Tibial nerve (tissue), 4 donors: ENCODE results near the gene B4GALT6. TPM values are rescaled to one million over a fixed set of nuclear protein-coding genes. Genes with fewer than 3 reads are reported as not detected.

ENCODE experiments used
- DNase-seq, 2 donors: peaks; one replicate each; pipeline ENCODE4 v3.0.0-alpha.2; 2019; ENCODE audit warnings: low spot score in 2 of 2
- H3K27ac ChIP-seq, 4 donors: fragments of 200-600 bp; sonication (generic) in 3 of 4; one replicate each; pipeline ENCODE4 v1.5.1; 2017 to 2019; ENCODE audit warnings: mild to moderate bottlenecking in 1 of 4
- H3K27me3 ChIP-seq, 2 donors: fragments of 200-600 bp; sonication (generic) in 1 of 2; one replicate each; pipeline versions ENCODE4 v1.5.1 to v1.6.0; 2017 to 2019
- H3K36me3 ChIP-seq, 3 donors: fragments of 200-600 bp; sonication (generic); one replicate each; pipeline ENCODE4 v1.5.1; 2018 to 2019
- H3K4me1 ChIP-seq, 4 donors: fragments of 200-600 bp; sonication (generic) in 3 of 4; one replicate each; pipeline ENCODE4 v1.5.1; 2017 to 2019
- H3K4me3 ChIP-seq, 4 donors: fragments of 200-600 bp; sonication (generic) in 3 of 4; one replicate each; pipeline ENCODE4 v1.5.1; 2017 to 2019; ENCODE audit warnings: mild to moderate bottlenecking in 1 of 4, moderate library complexity in 1 of 4
- H3K9me3 ChIP-seq, 4 donors: fragments of 200-600 bp; sonication (generic) in 3 of 4; one replicate each; pipeline ENCODE4 v1.5.1; 2017 to 2019
- CTCF ChIP-seq, 5 experiments: fragments of 200-600 bp in 3 of 5; fragments of 450-650 bp in 2 of 5; sonication (generic) in 3 of 5; IDR thresholded peaks; one replicate each; pipeline ENCODE4 v1.5.1; 2016 to 2019; ENCODE audit warnings: antibody characterized with exemption in 5 of 5, mild to moderate bottlenecking in 3 of 5, moderate library complexity in 2 of 5
- EP300 ChIP-seq, 2 donors: sonication (generic); formaldehyde crosslinking; IDR thresholded peaks; one replicate each; pipeline ENCODE4 v1.6.1; 2017; ENCODE audit warnings: antibody characterized with exemption in 2 of 2, mild to moderate bottlenecking in 1 of 2
- POLR2A ChIP-seq, 2 donors: fragments of 450-650 bp; IDR thresholded peaks; one replicate each; pipeline ENCODE4 v1.6.1; 2017; ENCODE audit warnings: antibody characterized with exemption in 2 of 2, mild to moderate bottlenecking in 2 of 2, moderate library complexity in 2 of 2
- WGBS, 2 donors: methylation state at CpG; one replicate each; pipeline ENCODE4 v1.1.5; 2018; 5-methylcytosine and 5-hydroxymethylcytosine counted together
- total RNA-seq, 4 donors: library from RNA; depleted of rRNA; stranded (reverse); fragments of >200 nt; gene quantifications; one replicate each; pipeline ENCODE4 v1.1.0, GENCODE V29; 2016

Gene B4GALT6
- total RNA-seq, 4 donors from 2014 or later = 0.98 to 2.1 (median 1.5) TPM

DNA sequence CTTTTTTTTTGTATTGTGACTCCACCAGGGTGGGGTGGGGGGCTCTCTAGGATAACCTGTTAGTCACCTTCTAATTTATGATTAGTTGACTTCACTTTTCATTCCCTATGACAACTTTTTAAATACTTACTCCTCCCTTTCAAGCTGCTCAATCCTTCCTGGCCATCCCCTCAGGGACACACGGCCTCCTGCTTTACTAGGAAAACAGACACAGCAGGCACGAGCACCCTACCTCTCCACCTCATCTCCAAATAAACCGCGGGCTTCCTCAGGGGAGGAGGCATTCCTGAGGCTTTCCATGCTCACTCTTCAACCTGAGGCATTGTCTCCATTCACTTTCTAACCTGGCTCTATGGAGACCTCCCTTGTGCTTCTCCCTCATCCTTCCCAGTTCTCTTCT, 33.0 kb downstream of the B4GALT6 start:
- H3K27ac ChIP-seq = no peak overlapping the region
- H3K27me3 ChIP-seq = no peaks in the 10 kb centered on the region
- 83 to 86% methylated on average over 4 of the region's 4 CpGs for WGBS, 2 donors
- TF ChIP-seq POLR2A (IDR thresholded peaks at IDR 0.05) (no peak), CTCF (IDR thresholded peaks at IDR 0.05) (no peak), EP300 (IDR thresholded peaks at IDR 0.05) (no peak)
- peaks cover 0 to 6% (median 0%) of the 10 kb centered on the region in 4 donors for H3K4me1 ChIP-seq
- H3K36me3 ChIP-seq = no peaks in the 10 kb centered on the region
- H3K9me3 ChIP-seq = no peaks in the 10 kb centered on the region
- H3K4me3 ChIP-seq = no peak overlapping the region
- no peak for DNase-seq

GRCh38 chr18:31649978-31650719, 34.2 kb downstream of the B4GALT6 start:
- Histone ChIP-seq H3K4me3 (no peak overlapping the region), H3K27ac (no peak overlapping the region), H3K9me3 (no peaks in the 10 kb centered on the region), H3K4me1 (peaks cover 0 to 6% (median 0%) of the 10 kb centered on the region in 4 donors), H3K27me3 (no peaks in the 10 kb centered on the region), H3K36me3 (no peaks in the 10 kb centered on the region)
- DNase-seq = no peak
- TF ChIP-seq CTCF (IDR thresholded peaks at IDR 0.05) (no peak), POLR2A (IDR thresholded peaks at IDR 0.05) (no peak), EP300 (IDR thresholded peaks at IDR 0.05) (no peak)
- 51 to 63% methylated on average over 4 of the region's 4 CpGs for WGBS, 2 donors

GRCh38 chr18:31649449-31649848, 34.9 kb downstream of the B4GALT6 start:
- H3K4me1 ChIP-seq = peaks cover 0 to 6% (median 0%) of the 10 kb centered on the region in 4 donors
- no peaks in the 10 kb centered on the region for H3K36me3 ChIP-seq
- H3K9me3 ChIP-seq = no peaks in the 10 kb centered on the region
- no peak for TF ChIP-seq EP300 (IDR thresholded peaks at IDR 0.05)
- TF ChIP-seq CTCF (IDR thresholded peaks at IDR 0.05) = no peak
- TF ChIP-seq POLR2A (IDR thresholded peaks at IDR 0.05) = no peak
- H3K4me3 ChIP-seq = no peak overlapping the region
- WGBS, 2 donors = 84 to 89% methylated on average over 2 of the region's 2 CpGs
- no peaks in the 10 kb centered on the region for H3K27me3 ChIP-seq
- no peak overlapping the region for H3K27ac ChIP-seq
- DNase-seq = no peak

- Histone ChIP-seq H3K36me3 (no peaks in the 10 kb centered on the region), H3K4me3 (no peak overlapping the region), H3K9me3 (no peaks in the 10 kb centered on the region), H3K27ac (no peak overlapping the region), H3K27me3 (no peaks in the 10 kb centered on the region), H3K4me1 (peaks cover 0 to 6% (median 0%) of the 10 kb centered on the region in 4 donors)
- no peak for DNase-seq
- TF ChIP-seq EP300 (IDR thresholded peaks at IDR 0.05) (no peak), POLR2A (IDR thresholded peaks at IDR 0.05) (no peak), CTCF (IDR thresholded peaks at IDR 0.05) (no peak)
- WGBS, 2 donors = 40 to 53% methylated on average over 2 of the region's 2 CpGs
Measured at GRCh38 chr18:31648966-31649429, 35.4 kb downstream of the B4GALT6 start.

GRCh38 chr18:31648458-31648857, 35.9 kb downstream of the B4GALT6 start:
- Histone ChIP-seq H3K36me3 (no peaks in the 10 kb centered on the region), H3K4me3 (no peak overlapping the region), H3K27me3 (no peaks in the 10 kb centered on the region), H3K4me1 (peaks cover 0 to 6% (median 0%) of the 10 kb centered on the region in 4 donors), H3K9me3 (no peaks in the 10 kb centered on the region), H3K27ac (no peak overlapping the region)
- DNase-seq = no peak
- 57 to 59% methylated on average over 2 of the region's 2 CpGs for WGBS, 2 donors
- TF ChIP-seq CTCF (IDR thresholded peaks at IDR 0.05) (no peak), EP300 (IDR thresholded peaks at IDR 0.05) (no peak), POLR2A (IDR thresholded peaks at IDR 0.05) (no peak)
